Measurements from ENCODE around the gene SLC2A9.
"Not testable (repeated sequence)": the region's sequence is repeated elsewhere in the genome, so short reads cannot be mapped to it uniquely, and the experiment has no call there.

SLC2A9 gene

GRCh38 chr4:9808077-9808476 is 213.2 kb downstream of the SLC2A9 start:
- DNase-seq = no peak

- no peak for DNase-seq
Observed at GRCh38 chr4:9804918-9805317, 216.4 kb downstream of the SLC2A9 start.

- DNase-seq = no peak
Observed at GRCh38 chr4:9800848-9801247, 220.4 kb downstream of the SLC2A9 start.

GRCh38 chr4:9796641-9797040 is 224.7 kb downstream of the SLC2A9 start:
- not testable (repeated sequence) for DNase-seq

- no peak for DNase-seq
Observed at GRCh38 chr4:9792381-9792780, 228.9 kb downstream of the SLC2A9 start.

GRCh38 chr4:9785891-9786290 is 235.4 kb downstream of the SLC2A9 start:
- DNase-seq = not testable (repeated sequence)

- DNase-seq = no peak
Observed at GRCh38 chr4:9782136-9782436, 239.2 kb downstream of the SLC2A9 start.

GRCh38 chr4:9781343-9782135 is 239.8 kb downstream of the SLC2A9 start, which contains the start of gene DRD5:
DRD5 (plus strand) TSS chr4:9781634; CDS start chr4:9782030, 396 bp downstream.
- DNase-seq = no peak
